Stomach (tissue), 4 donors: ENCODE measurements around the gene CHST12.
"Not testable (repeated sequence)": the region's sequence is repeated elsewhere in the genome, so short reads cannot be mapped to it uniquely, and the experiment has no call there.

Source experiments
- CTCF ChIP-seq, 7 experiments: fragments of 450-650 bp in 4 of 7; fragments of 200-600 bp in 3 of 7; sonication (generic) in 3 of 7; IDR thresholded peaks; one replicate each; pipeline ENCODE4 v1.5.1; 2016 to 2019; ENCODE audit warnings: antibody characterized with exemption in 7 of 7, control low read depth in 2 of 7, mild to moderate bottlenecking in 1 of 7
- POLR2A ChIP-seq, 4 donors: fragments of 450-650 bp; IDR thresholded peaks; one replicate each; pipeline ENCODE4 v1.6.1; 2016; ENCODE audit warnings: antibody characterized with exemption in 4 of 4, control low read depth in 2 of 4, mild to moderate bottlenecking in 1 of 4, moderate library complexity in 1 of 4
- POLR2AphosphoS5 ChIP-seq, 3 donors: sonication (generic); formaldehyde crosslinking; IDR thresholded peaks; one replicate each; pipeline ENCODE4 v1.6.1; 2016; ENCODE audit warnings: antibody characterized with exemption in 3 of 3

GRCh38 chr7:2390020-2390816, 13.2 kb upstream of the CHST12 start:
- not testable (repeated sequence) for TF ChIP-seq POLR2A, CTCF, POLR2AphosphoS5 (IDR thresholded peaks at IDR 0.05)
